Measurements from ENCODE around the gene PTPRK.

DNA sequence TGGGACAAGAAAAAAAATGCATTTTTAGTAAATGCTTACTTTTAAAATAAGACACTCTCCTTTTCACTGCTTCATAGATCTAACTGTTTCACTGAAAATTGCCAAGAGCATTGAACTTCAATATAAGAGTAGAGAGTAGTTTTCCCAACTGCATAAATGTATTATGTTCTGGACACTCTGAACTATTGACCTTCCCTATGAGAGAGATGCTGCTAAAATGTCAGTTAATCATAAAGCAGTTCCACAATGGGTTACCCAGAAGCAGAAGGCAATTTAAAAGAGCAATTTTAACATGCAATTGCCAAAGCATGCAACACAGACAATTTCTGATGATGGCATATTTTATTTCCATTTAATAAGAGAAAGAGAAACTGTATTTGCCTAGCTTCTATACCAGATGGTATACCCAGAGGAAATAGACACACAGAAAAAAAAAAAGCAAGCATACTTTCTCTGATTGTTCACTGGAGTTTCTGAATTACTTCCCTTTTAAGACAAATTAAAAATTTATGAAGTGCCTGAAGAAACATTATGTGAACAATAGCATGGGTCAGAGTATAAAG lies 340.4 kb downstream of the PTPRK start:
- TF ChIP-seq, protein P1, sequence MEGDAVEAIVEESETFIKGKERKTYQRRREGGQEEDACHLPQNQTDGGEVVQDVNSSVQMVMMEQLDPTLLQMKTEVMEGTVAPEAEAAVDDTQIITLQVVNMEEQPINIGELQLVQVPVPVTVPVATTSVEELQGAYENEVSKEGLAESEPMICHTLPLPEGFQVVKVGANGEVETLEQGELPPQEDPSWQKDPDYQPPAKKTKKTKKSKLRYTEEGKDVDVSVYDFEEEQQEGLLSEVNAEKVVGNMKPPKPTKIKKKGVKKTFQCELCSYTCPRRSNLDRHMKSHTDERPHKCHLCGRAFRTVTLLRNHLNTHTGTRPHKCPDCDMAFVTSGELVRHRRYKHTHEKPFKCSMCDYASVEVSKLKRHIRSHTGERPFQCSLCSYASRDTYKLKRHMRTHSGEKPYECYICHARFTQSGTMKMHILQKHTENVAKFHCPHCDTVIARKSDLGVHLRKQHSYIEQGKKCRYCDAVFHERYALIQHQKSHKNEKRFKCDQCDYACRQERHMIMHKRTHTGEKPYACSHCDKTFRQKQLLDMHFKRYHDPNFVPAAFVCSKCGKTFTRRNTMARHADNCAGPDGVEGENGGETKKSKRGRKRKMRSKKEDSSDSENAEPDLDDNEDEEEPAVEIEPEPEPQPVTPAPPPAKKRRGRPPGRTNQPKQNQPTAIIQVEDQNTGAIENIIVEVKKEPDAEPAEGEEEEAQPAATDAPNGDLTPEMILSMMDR (conservative IDR thresholded peaks at IDR 0.05 in 1 of 2, IDR thresholded peaks at IDR 0.05 in 1 of 2; ENCODE audit: low read depth in 1 of 2, low read length in 2 of 2): no peak
- no peak for TF ChIP-seq EZH2 (IDR thresholded peaks at IDR 0.05; ENCODE audit: low read length, missing control alignments)

Measured in fibroblast of lung (primary cell).